OCI-LY3 (cell line): ENCODE data around the gene NDUFA1.
A peak's percentile ranks its signal among the peaks of the same experiment; 100 is the strongest.

Source experiments
- H2AFZ ChIP-seq: fragments of 200-600, 300-600 bp; shearing (Covaris generic); 2 replicates; pipeline ENCODE4 v1.6.0; 2014; ENCODE audit warnings: antibody characterized with exemption, low read depth, low read length
- H3K27ac ChIP-seq: fragments of 200-600, 300-600 bp; sonication (generic); 2 replicates; pipeline ENCODE4 v1.5.1; 2014; ENCODE audit warnings: mild to moderate bottlenecking, low read length, moderate library complexity, mixed read lengths
- H3K27me3 ChIP-seq: fragments of 200-600, 300-600 bp; sonication (generic); 2 replicates; pipeline ENCODE4 v1.6.1; 2014; ENCODE audit warnings: low read depth, low read length, mixed read lengths
- H3K36me3 ChIP-seq: fragments of 200-600, 300-600 bp; sonication (generic); replicated peaks from 2 replicates; pipeline ENCODE3; 2014; ENCODE audit warnings: low read depth, low read length, mixed read lengths
- H3K4me1 ChIP-seq: fragments of 300-600, 200-600 bp; sonication (generic); 2 replicates; pipeline ENCODE4 v1.6.1; 2014; ENCODE audit warnings: low read length, mixed read lengths
- H3K4me2 ChIP-seq: fragments of 200-600, 300-600 bp; sonication (generic); 2 replicates; pipeline ENCODE4 v1.6.1; 2014; ENCODE audit warnings: low read length, mixed read lengths
- H3K4me3 ChIP-seq: fragments of 300-600, 200-600 bp; sonication (generic); 2 replicates; pipeline ENCODE4 v1.5.1; 2014; ENCODE audit warnings: antibody characterized with exemption, mild to moderate bottlenecking, low read length, moderate library complexity
- H3K79me2 ChIP-seq: fragments of 300-600, 200-600 bp; shearing (Covaris generic); 2 replicates; pipeline ENCODE4 v1.6.1; 2014; ENCODE audit warnings: mild to moderate bottlenecking, low read length, mixed read lengths
- H3K9ac ChIP-seq: fragments of 300-600, 200-600 bp; shearing (Covaris generic); 2 replicates; pipeline ENCODE4 v1.6.0; 2014; ENCODE audit warnings: mild to moderate bottlenecking, low read length, moderate library complexity
- H3K9me3 ChIP-seq: fragments of 200-600, 300-600 bp; shearing (Covaris generic); 2 replicates; pipeline ENCODE4 v1.6.1; 2014; ENCODE audit warnings: low read length, mixed read lengths; ENCODE audit not compliant: insufficient read depth
- H4K20me1 ChIP-seq: fragments of 200-600, 300-600 bp; sonication (generic); 2 replicates; pipeline ENCODE4 v1.6.1; 2016; ENCODE audit warnings: low read length, mixed read lengths; ENCODE audit not compliant: insufficient read depth
- CTCF ChIP-seq: fragments of 200-600, 300-600 bp; sonication (generic); IDR thresholded peaks from 2 replicates; pipeline ENCODE4 v1.5.1; 2014; ENCODE audit warnings: antibody characterized with exemption, low read length, low read depth
- EZH2phosphoT487 ChIP-seq: fragments of 200-600 bp; shearing (Covaris generic); IDR thresholded peaks from 2 replicates; pipeline ENCODE4 v1.6.1; 2018; ENCODE audit warnings: antibody characterized with exemption, mixed run types, low read depth

Gene NDUFA1

GRCh38 chrX:119833905-119834304 lies 37.7 kb upstream of the NDUFA1 start:
- TF ChIP-seq CTCF, result no peak
- no peak for TF ChIP-seq EZH2phosphoT487
- no peaks in the 10 kb centered on the region for H3K27me3 ChIP-seq
- H3K4me2 ChIP-seq, result no peak overlapping the region
- H3K79me2 ChIP-seq, result no peaks in the 10 kb centered on the region
- no peak overlapping the region for H3K4me3 ChIP-seq
- no peaks in the 10 kb centered on the region for H4K20me1 ChIP-seq
- H2AFZ ChIP-seq, result no peak overlapping the region
- no peak overlapping the region for H3K9ac ChIP-seq
- H3K9me3 ChIP-seq, result no peaks in the 10 kb centered on the region
- no peaks in the 10 kb centered on the region for H3K4me1 ChIP-seq
- peaks cover 16% of the 10 kb centered on the region for H3K36me3 ChIP-seq
- H3K27ac ChIP-seq, result no peak overlapping the region

GRCh38 chrX:119852382-119853353 lies 19.0 kb upstream of the NDUFA1 start, which contains the start of gene UPF3B:
Gene UPF3B (minus strand): TSS chrX:119852963. CDS start chrX:119852928, 35 bp downstream.
- Histone ChIP-seq H3K4me1 (peaks cover 8% of the 10 kb centered on the region; the same call in 1 of the 2 replicates), H3K4me2 (peak within 1 kb of the TSS; percentile 90), H4K20me1 (no peaks in the 10 kb centered on the region), H3K36me3 (peaks cover 14% of the 10 kb centered on the region), H3K4me3 (peak within 1 kb of the TSS; percentile 93), H3K9ac (peak within 1 kb of the TSS; percentile 93), H2AFZ (peak within 1 kb of the TSS; percentile 94), H3K27me3 (no peaks in the 10 kb centered on the region), H3K27ac (peak within 1 kb of the TSS; percentile 78), H3K79me2 (peaks cover 19% of the 10 kb centered on the region), H3K9me3 (no peaks in the 10 kb centered on the region)
- TF ChIP-seq EZH2phosphoT487 (no peak), CTCF (no peak)

- Histone ChIP-seq H3K9me3 (no peaks in the 10 kb centered on the region), H3K79me2 (peaks cover 19% of the 10 kb centered on the region), H3K9ac (peak overlapping the region; percentile 74), H2AFZ (peak overlapping the region; percentile 94), H3K4me1 (peaks cover 12% of the 10 kb centered on the region), H3K36me3 (peaks cover 14% of the 10 kb centered on the region), H4K20me1 (no peaks in the 10 kb centered on the region), H3K4me3 (peak overlapping the region; percentile 85), H3K4me2 (peak overlapping the region; percentile 90), H3K27ac (no peak overlapping the region), H3K27me3 (no peaks in the 10 kb centered on the region)
- TF ChIP-seq CTCF (no peak), EZH2phosphoT487 (no peak)
Measured at GRCh38 chrX:119853444-119853843, 18.2 kb upstream of the NDUFA1 start.

GRCh38 chrX:119870626-119871131 lies 953 bp upstream of the NDUFA1 start:
- TF ChIP-seq CTCF (no peak), EZH2phosphoT487 (no peak)
- Histone ChIP-seq H3K4me2 (peak overlapping the region; percentile 85), H3K4me3 (peak overlapping the region; percentile 99), H3K27me3 (no peaks in the 10 kb centered on the region), H3K9me3 (no peaks in the 10 kb centered on the region), H3K4me1 (peaks cover 6% of the 10 kb centered on the region; the same call in 1 of the 2 replicates), H3K27ac (peak overlapping the region; percentile 91), H4K20me1 (no peaks in the 10 kb centered on the region), H3K79me2 (peaks cover 49% of the 10 kb centered on the region), H3K36me3 (peaks cover 6% of the 10 kb centered on the region), H2AFZ (0 out of 2 replicates have a peak overlapping the region, but pooled peaks have one; percentile 64), H3K9ac (peak overlapping the region; percentile 98)
